MM.1S (cell line): ENCODE measurements around the gene ADAM23.

Source experiments
- DNase-seq: peaks from one replicate; pipeline ENCODE4 v3.0.0-alpha.2; 2015
- H2AFZ ChIP-seq: fragments of 300-600 bp; sonication (generic); 2 replicates; pipeline ENCODE4 v1.6.0; 2016; ENCODE audit warnings: antibody characterized with exemption, low read length
- H3F3A ChIP-seq: fragments of 300-600 bp; sonication (generic); 2 replicates; pipeline ENCODE4 v1.6.1; 2016; ENCODE audit warnings: mild to moderate bottlenecking, antibody characterized with exemption, low read length, moderate library complexity, mixed read lengths; ENCODE audit not compliant: insufficient read depth
- H3K27ac ChIP-seq: fragments of 300-600 bp; sonication (generic); 2 replicates; pipeline ENCODE4 v1.5.1; 2016; ENCODE audit warnings: mild to moderate bottlenecking, low read length
- H3K27me3 ChIP-seq: fragments of 300-600 bp; sonication (generic); replicated peaks from 2 replicates; pipeline ENCODE4 v1.6.0; 2016; ENCODE audit warnings: low read length; ENCODE audit not compliant: insufficient read depth
- H3K36me3 ChIP-seq: fragments of 300-600 bp; sonication (generic); replicated peaks from 2 replicates; pipeline ENCODE4 v1.6.1; 2016; ENCODE audit warnings: mild to moderate bottlenecking, low read length, mixed read lengths; ENCODE audit not compliant: insufficient read depth
- H3K4me1 ChIP-seq: fragments of 300-600 bp; sonication (generic); 2 replicates; pipeline ENCODE4 v1.6.1; 2016; ENCODE audit warnings: low read length, mixed read lengths
- H3K4me2 ChIP-seq: fragments of 300-600 bp; sonication (generic); 2 replicates; pipeline ENCODE4 v1.6.0; 2016; ENCODE audit warnings: low read depth, low read length
- H3K4me3 ChIP-seq: fragments of 300-600 bp; sonication (generic); 2 replicates; pipeline ENCODE4 v1.5.1; 2016; ENCODE audit warnings: low read length, mixed read lengths
- H3K79me2 ChIP-seq: fragments of 300-600 bp; sonication (generic); 2 replicates; pipeline ENCODE4 v1.6.1; 2016; ENCODE audit warnings: mixed run types, low read length, mixed read lengths
- H3K9ac ChIP-seq: fragments of 300-600 bp; sonication (generic); 2 replicates; pipeline ENCODE4 v1.6.1; 2016; ENCODE audit warnings: low read length, mixed read lengths
- H3K9me2 ChIP-seq: fragments of 300-600 bp; sonication (generic); replicated peaks from 2 replicates; pipeline ENCODE4 v1.6.1; 2016; ENCODE audit warnings: mild to moderate bottlenecking, low read length, mixed read lengths; ENCODE audit not compliant: insufficient read depth
- H3K9me3 ChIP-seq: fragments of 300-600 bp; sonication (generic); replicated peaks from 2 replicates; pipeline ENCODE4 v1.6.1; 2016; ENCODE audit warnings: mild to moderate bottlenecking, low read length, mixed read lengths; ENCODE audit not compliant: insufficient read depth
- H4K20me1 ChIP-seq: fragments of 300-600 bp; sonication (generic); 2 replicates; pipeline ENCODE4 v1.6.1; 2016; ENCODE audit warnings: mild to moderate bottlenecking, low read length, moderate library complexity, mixed read lengths; ENCODE audit not compliant: insufficient read depth
- CTCF ChIP-seq: fragments of 300-600 bp; sonication (generic); IDR thresholded peaks from 2 replicates; pipeline ENCODE4 v1.5.1; 2016; ENCODE audit warnings: antibody characterized with exemption, low read length, mixed read lengths
- EZH2 ChIP-seq: fragments of 300-600 bp; sonication (generic); optimal IDR thresholded peaks from 2 replicates; pipeline ENCODE3; 2017; ENCODE audit warnings: low read depth, mild to moderate bottlenecking, antibody characterized with exemption, low read length, mixed read lengths
- EZH2phosphoT487 ChIP-seq: fragments of 300-600 bp; sonication (generic); IDR thresholded peaks from 2 replicates; pipeline ENCODE4 v1.6.1; 2018; ENCODE audit warnings: antibody characterized with exemption, low read length

ADAM23 gene

GRCh38 chr2:206488053-206488452, 44.7 kb downstream of the ADAM23 start:
- Histone ChIP-seq H3K27ac (no peak overlapping the region), H3K9me2 (no peaks in the 10 kb centered on the region), H3K9ac (no peak overlapping the region), H3F3A (no peaks in the 10 kb centered on the region), H3K36me3 (no peaks in the 10 kb centered on the region), H2AFZ (no peak overlapping the region), H3K27me3 (no peaks in the 10 kb centered on the region), H3K79me2 (no peaks in the 10 kb centered on the region), H3K4me2 (no peak overlapping the region), H4K20me1 (no peaks in the 10 kb centered on the region), H3K4me3 (no peak overlapping the region), H3K4me1 (no peaks in the 10 kb centered on the region), H3K9me3 (no peaks in the 10 kb centered on the region)
- TF ChIP-seq CTCF (no peak), EZH2phosphoT487 (no peak), EZH2 (no peak)
- DNase-seq: no peak

- Histone ChIP-seq H4K20me1 (no peaks in the 10 kb centered on the region), H3K9me2 (no peaks in the 10 kb centered on the region), H3F3A (no peaks in the 10 kb centered on the region), H3K9me3 (no peaks in the 10 kb centered on the region), H3K9ac (no peak overlapping the region), H3K36me3 (no peaks in the 10 kb centered on the region), H3K4me3 (no peak overlapping the region), H3K27me3 (no peaks in the 10 kb centered on the region), H3K4me2 (no peak overlapping the region), H3K27ac (no peak overlapping the region), H2AFZ (no peak overlapping the region), H3K79me2 (no peaks in the 10 kb centered on the region), H3K4me1 (0 out of 2 replicates have a peak, but pooled peaks cover under 1% of the 10 kb centered on the region)
- TF ChIP-seq EZH2phosphoT487 (no peak), CTCF (no peak), EZH2 (no peak)
- DNase-seq: no peak
These were observed 45.3 kb downstream of the ADAM23 start for GRCh38 chr2:206488623-206489022.

- Histone ChIP-seq H3K4me3 (no peak overlapping the region), H3K4me2 (peak overlapping the region; percentile 33)
- peak; percentile 54 for DNase-seq
These were observed 50.7 kb downstream of the ADAM23 start for GRCh38 chr2:206494061-206494460.

More at GRCh38 chr2:206494061-206494460, 50.7 kb downstream of the ADAM23 start:
- peaks cover 11% of the 10 kb centered on the region for H3K4me1 ChIP-seq
- H3K27me3 ChIP-seq: no peaks in the 10 kb centered on the region
- no peaks in the 10 kb centered on the region for H3F3A ChIP-seq
- no peaks in the 10 kb centered on the region for H3K36me3 ChIP-seq
- no peak overlapping the region for H3K9ac ChIP-seq
- no peaks in the 10 kb centered on the region for H4K20me1 ChIP-seq
- no peaks in the 10 kb centered on the region for H3K9me3 ChIP-seq
- no peaks in the 10 kb centered on the region for H3K79me2 ChIP-seq
- H2AFZ ChIP-seq: no peak overlapping the region
- H3K9me2 ChIP-seq: no peaks in the 10 kb centered on the region
- no peak overlapping the region for H3K27ac ChIP-seq
- TF ChIP-seq EZH2 (no peak), EZH2phosphoT487 (no peak), CTCF (no peak)
